Natural killer cell treated with Interleukin-12 subunit alpha and Interleukin-12 subunit beta and Interleukin-15 and Interleukin-18, amount 100 ng/mL, for 72 hours (primary cell): ENCODE data around the gene IVD. TPM values are rescaled to one million over a fixed set of nuclear protein-coding genes. Genes with fewer than 3 reads are reported as not detected.
A peak's percentile ranks its signal among the peaks of the same experiment; 100 is the strongest.
"Not testable (repeated sequence)": the region's sequence is repeated elsewhere in the genome, so short reads cannot be mapped to it uniquely, and the experiment has no call there.

Source experiments
- ATAC-seq, 2 donors: fragments of 150-1000 bp; cut with Tn5 transposase in 1 of 2; sonication (Bioruptor Pico), chemical (Tn5 transposase) in 1 of 2; 2 replicates each; pipeline ENCODE4 v1.10.0; 2021
- DNase-seq: peaks from one replicate; pipeline ENCODE4 v3.0.0; 2022; ENCODE audit warnings: low spot score
- H3K27ac Mint-ChIP-seq, 2 donors: 1 replicate in 1 of 2; 2 replicates in 1 of 2; pipeline ENCODE4 v1.8.0; 2022; ENCODE audit warnings: mixed read lengths in 2 of 2, mild to moderate bottlenecking in 1 of 2, moderate library complexity in 1 of 2
- H3K27me3 Mint-ChIP-seq, 2 donors: 1 replicate in 1 of 2; 2 replicates in 1 of 2; pipeline ENCODE4 v1.8.0; 2022; ENCODE audit warnings: mixed read lengths in 2 of 2
- H3K36me3 Mint-ChIP-seq: one replicate; pipeline ENCODE4 v1.8.0; 2022; ENCODE audit warnings: mixed read lengths
- H3K4me1 Mint-ChIP-seq, 2 donors: 1 replicate in 1 of 2; 2 replicates in 1 of 2; pipeline ENCODE4 v1.8.0; 2022; ENCODE audit warnings: low read depth in 2 of 2, mixed read lengths in 2 of 2, mild to moderate bottlenecking in 1 of 2
- H3K4me3 Mint-ChIP-seq: one replicate; pipeline ENCODE4 v1.8.0; 2022; ENCODE audit warnings: mixed read lengths
- H3K9me3 Mint-ChIP-seq: 2 replicates; pipeline ENCODE4 v1.8.0; 2022; ENCODE audit warnings: mixed read lengths
- total RNA-seq, 2 donors: library from RNA; stranded (reverse); gene quantifications; one replicate each; pipeline ENCODE4 v1.2.3, GENCODE V29; 2022

Gene IVD
- total RNA-seq, 2 donors from 2014 or later = 63.3 to 111 TPM

DNA sequence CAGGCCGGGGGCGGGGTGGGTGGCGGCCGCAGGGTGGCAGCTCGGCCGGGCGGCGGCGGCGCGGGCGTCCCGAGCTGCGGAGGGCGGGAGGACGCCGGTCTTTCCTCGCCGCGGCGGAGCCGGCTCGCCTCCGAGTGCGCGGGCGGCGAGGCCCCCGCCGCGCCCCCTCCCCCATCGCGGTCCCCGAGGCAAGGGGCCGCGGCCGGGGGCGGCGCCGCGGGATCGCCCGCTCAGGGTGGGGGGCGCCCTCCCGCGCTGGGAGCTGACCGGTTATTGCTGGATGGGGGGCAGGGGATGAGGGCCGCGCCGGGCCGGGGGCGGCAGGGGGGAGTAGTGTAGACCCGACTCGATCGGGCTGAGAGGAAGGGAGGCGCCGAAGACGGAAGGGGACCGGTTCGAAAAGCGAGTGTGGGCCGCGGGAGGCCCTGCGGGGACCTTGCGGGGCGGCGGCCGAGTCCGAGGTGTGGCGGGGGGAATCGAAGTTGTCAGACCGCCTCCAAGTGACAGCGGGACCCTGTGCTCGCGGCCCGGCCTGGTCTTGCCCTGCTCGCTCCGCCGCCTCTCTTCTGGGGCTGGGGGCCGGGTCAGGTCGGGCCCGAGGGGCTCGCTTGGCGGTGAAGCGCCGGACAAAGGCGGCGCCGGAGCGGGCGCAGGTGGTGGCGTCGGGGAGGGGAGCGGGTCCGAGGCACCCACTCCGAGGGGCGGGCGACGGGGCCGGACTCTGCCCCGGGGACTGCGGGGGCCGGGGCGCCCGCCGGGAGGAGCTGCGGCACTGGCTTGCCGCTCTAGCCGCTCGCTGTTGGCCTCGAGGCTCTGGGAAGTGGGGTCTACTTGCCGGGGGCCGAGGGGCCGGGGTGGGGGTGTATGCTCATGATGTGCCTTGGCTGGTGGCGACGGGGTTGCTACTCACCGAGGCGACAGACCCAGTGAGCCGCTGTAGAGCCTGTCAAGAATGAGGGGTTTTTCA lies 36.3 kb downstream of the IVD start:
- DNase-seq (no peak), ATAC-seq (no peak)
- H3K4me1 Mint-ChIP-seq = peaks cover 42 to 43% of the 10 kb centered on the region in 2 donors
- H3K27me3 Mint-ChIP-seq = peaks cover 0 to 16% of the 10 kb centered on the region in 2 donors
- H3K9me3 Mint-ChIP-seq = no peaks in the 10 kb centered on the region
- no peaks in the 10 kb centered on the region for H3K36me3 Mint-ChIP-seq
- peak overlapping the region; percentile 43 to 71 for H3K27ac Mint-ChIP-seq
- H3K4me3 Mint-ChIP-seq = peak overlapping the region; percentile 80

DNA sequence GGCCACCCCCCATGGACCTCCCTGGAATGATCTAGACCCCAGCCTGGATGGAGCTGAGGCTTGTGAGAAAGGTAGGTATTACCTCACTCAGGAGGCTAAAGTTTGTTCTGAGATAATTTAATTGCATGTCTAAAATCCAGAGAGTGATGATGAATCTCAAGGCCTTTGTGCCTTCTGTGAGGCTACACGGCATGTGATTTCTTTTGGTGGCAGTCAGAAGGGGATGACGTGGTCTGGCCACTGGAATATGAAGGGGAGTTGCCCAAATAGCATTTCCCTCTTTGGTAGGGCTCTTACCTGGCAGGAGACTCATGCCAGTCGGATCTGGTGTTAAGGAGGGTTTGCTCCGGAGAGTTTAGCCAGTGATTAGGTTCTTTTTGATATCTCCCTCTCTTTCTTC lies 37.7 kb downstream of the IVD start:
- Mint-ChIP-seq H3K27me3 (peaks cover 0 to 8% of the 10 kb centered on the region in 2 donors), H3K27ac (peak overlapping the region; percentile 45 to 71), H3K4me1 (peaks cover 37 to 42% of the 10 kb centered on the region in 2 donors), H3K4me3 (peak overlapping the region; percentile 80), H3K9me3 (no peaks in the 10 kb centered on the region), H3K36me3 (no peaks in the 10 kb centered on the region)
- ATAC-seq (no peak), DNase-seq (no peak)

DNA sequence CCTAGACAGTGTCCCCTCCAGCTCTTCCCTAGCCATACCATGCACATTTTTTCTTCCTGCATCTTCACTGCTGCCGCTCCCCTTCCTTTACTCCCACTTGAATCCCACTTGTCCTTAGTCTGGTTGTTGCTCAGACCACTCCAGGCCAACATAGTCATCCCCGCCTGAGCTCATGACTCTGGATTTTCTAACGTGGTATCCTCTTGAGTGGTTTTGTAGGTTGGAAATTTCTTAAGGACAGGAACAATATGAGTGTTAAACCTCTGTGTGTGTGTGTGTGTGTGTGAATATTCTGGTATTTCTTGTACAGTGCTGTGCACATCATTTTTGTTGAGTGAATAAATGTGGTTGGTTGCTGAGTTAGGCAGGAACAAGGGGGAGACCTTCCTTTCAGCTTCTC lies 38.3 kb downstream of the IVD start:
- Mint-ChIP-seq H3K4me3 (peak overlapping the region; percentile 38), H3K27ac (no peak overlapping the region), H3K27me3 (peaks cover 0 to 3% of the 10 kb centered on the region in 2 donors), H3K9me3 (no peaks in the 10 kb centered on the region), H3K36me3 (no peaks in the 10 kb centered on the region), H3K4me1 (peaks cover 37 to 42% of the 10 kb centered on the region in 2 donors)
- DNase-seq (no peak), ATAC-seq (no peak)

DNA sequence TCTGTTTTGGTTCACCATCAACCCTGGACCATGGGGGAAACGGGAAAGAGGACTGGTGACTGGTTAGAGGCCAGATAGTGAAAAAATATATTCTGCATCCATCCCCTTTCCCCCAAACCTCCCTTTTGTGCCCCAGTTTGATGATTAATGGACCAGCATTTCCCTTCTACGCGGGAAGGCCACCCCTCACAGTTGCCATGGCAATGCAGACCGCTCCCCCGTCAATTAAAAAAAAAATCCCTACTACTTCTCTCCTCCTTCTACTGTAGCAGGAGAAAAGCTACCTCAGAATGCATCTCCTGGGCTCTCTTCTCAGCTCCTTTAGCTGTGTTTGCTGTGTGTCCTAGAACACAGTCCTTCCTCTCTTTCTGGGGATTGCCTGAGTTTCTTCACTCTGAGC lies 39.1 kb downstream of the IVD start:
- DNase-seq (no peak), ATAC-seq (no peak)
- no peak overlapping the region for H3K27ac Mint-ChIP-seq
- peaks cover 0 to 2% of the 10 kb centered on the region in 2 donors for H3K27me3 Mint-ChIP-seq
- no peaks in the 10 kb centered on the region for H3K36me3 Mint-ChIP-seq
- no peak overlapping the region for H3K4me3 Mint-ChIP-seq
- no peaks in the 10 kb centered on the region for H3K9me3 Mint-ChIP-seq
- peaks cover 41 to 42% of the 10 kb centered on the region in 2 donors for H3K4me1 Mint-ChIP-seq

DNA sequence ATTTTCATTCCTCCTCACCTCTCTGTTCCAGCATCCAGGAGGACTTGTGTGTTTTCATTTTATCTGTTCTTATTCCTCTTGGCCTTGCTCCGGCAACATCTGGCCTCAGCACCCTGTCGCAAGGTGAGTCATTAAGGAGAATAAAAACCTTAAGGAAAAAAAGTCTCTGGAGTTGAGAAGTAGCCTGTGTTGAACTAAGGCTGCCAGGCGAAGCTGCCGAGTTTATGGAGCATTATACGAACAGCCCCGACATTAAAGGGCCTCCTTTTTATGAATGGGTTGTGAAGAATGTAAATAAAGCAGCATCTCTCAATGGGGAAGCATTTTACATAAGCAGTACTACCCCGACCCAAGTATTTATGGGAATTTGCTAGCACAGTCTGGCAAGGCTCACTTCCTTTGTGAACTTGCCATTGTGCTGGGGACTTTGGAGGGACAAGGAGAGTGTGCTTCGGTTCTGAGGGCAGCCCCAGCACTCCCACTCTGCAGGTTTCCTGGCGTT lies 39.9 kb downstream of the IVD start:
- Mint-ChIP-seq H3K27ac (no peak overlapping the region), H3K36me3 (no peaks in the 10 kb centered on the region), H3K4me1 (peaks cover 42 to 44% of the 10 kb centered on the region in 2 donors), H3K27me3 (no peaks in the 10 kb centered on the region), H3K4me3 (no peak overlapping the region), H3K9me3 (no peaks in the 10 kb centered on the region)
- no peak for DNase-seq
- ATAC-seq = no peak

DNA sequence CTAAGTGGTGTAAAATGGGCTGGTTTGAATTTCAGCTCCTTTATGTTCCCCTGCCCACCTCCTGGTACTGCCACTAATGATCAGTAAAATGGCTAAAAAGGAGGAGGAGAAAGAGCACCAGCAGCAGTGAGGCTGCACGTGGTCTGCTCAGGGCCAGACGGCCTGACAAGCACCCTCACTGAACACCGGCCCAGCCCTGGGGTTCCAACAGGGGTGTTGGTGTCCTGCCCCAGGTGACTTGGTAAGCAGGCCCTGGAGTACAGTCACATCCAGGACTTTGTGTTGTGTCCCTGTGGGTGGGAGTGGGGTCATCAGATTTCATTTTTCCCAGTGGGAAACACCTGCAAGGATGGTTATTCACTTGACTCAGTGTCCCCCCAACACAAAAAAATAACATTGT lies 40.5 kb downstream of the IVD start:
- ATAC-seq (no peak), DNase-seq (no peak)
- Mint-ChIP-seq H3K27ac (no peak overlapping the region), H3K4me3 (no peak overlapping the region), H3K4me1 (peaks cover 43 to 46% of the 10 kb centered on the region in 2 donors), H3K27me3 (no peaks in the 10 kb centered on the region), H3K9me3 (no peaks in the 10 kb centered on the region), H3K36me3 (no peaks in the 10 kb centered on the region)

DNA sequence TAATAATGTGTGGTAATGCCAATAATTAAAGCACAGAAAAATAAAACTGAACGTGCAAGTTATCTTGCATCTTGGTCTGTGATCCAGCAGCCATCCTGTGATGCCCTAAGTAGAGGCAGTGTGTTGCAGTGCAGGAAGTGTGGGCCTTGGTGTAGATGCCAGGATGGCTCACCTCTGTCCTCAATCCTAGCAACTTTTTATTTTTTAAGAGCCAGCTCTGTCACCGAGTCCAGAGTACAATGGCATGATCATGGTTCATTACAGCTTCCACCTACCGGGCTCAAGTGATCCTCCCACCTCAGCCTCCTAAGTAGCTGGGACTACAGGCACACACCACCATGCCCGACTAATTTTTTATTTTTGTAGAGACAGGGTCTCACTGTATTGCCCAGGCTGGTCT lies 42.8 kb downstream of the IVD start:
- Mint-ChIP-seq H3K4me1 (peaks cover 54 to 61% of the 10 kb centered on the region in 2 donors), H3K36me3 (no peaks in the 10 kb centered on the region), H3K27me3 (no peaks in the 10 kb centered on the region), H3K4me3 (no peak overlapping the region), H3K9me3 (no peaks in the 10 kb centered on the region), H3K27ac (no peak overlapping the region)
- DNase-seq (peak; percentile 38), ATAC-seq (no peak)

DNA sequence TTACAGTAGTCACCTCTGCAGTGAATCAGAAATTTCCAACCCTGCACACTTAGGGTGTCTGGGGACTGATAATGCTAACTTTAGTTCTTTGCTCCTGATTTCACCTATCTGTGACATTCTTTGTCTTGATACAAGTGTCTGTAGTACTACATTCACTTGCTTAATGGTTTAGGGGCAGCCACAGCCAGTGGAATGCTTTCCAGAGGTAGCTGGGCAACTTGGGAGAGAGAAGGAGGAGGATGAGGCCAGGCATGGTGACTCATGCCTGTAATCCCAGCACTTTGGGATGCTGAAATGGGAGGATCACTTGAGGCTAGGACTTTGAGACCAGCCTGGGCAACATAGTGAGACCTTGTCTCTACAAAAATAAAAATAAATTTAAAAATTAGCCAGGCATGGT lies 43.7 kb downstream of the IVD start:
- H3K27me3 Mint-ChIP-seq = no peaks in the 10 kb centered on the region
- H3K27ac Mint-ChIP-seq = peak overlapping the region; percentile 40 to 50
- no peaks in the 10 kb centered on the region for H3K36me3 Mint-ChIP-seq
- H3K9me3 Mint-ChIP-seq = no peaks in the 10 kb centered on the region
- H3K4me3 Mint-ChIP-seq = no peak overlapping the region
- DNase-seq = no peak
- ATAC-seq = no peak
- H3K4me1 Mint-ChIP-seq = peaks cover 54 to 61% of the 10 kb centered on the region in 2 donors

DNA sequence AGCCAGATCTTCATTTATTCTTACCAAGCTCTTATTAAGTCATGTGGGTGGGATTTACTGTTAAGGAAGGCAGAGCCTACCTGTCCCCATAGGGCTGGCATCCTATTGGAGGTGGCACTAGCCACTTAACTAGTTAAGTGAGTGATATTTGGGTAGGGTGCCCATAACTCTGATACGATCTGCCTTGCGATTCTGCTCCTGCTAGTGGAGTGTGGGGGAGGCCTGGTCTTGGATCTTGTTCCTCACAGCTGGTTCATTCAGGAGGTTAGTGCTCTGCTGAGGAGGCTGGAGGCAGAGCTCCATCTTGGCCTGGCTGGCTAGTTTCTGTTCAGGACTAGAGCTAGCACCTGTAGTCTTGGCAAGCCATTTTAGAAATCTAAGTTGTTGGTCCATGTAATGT lies 44.5 kb downstream of the IVD start:
- DNase-seq (peak; percentile 8), ATAC-seq (no peak)
- Mint-ChIP-seq H3K27me3 (no peaks in the 10 kb centered on the region), H3K4me3 (no peak overlapping the region), H3K36me3 (no peaks in the 10 kb centered on the region), H3K9me3 (no peaks in the 10 kb centered on the region), H3K4me1 (peaks cover 54 to 59% of the 10 kb centered on the region in 2 donors), H3K27ac (peak overlapping the region; percentile 40 to 50)

DNA sequence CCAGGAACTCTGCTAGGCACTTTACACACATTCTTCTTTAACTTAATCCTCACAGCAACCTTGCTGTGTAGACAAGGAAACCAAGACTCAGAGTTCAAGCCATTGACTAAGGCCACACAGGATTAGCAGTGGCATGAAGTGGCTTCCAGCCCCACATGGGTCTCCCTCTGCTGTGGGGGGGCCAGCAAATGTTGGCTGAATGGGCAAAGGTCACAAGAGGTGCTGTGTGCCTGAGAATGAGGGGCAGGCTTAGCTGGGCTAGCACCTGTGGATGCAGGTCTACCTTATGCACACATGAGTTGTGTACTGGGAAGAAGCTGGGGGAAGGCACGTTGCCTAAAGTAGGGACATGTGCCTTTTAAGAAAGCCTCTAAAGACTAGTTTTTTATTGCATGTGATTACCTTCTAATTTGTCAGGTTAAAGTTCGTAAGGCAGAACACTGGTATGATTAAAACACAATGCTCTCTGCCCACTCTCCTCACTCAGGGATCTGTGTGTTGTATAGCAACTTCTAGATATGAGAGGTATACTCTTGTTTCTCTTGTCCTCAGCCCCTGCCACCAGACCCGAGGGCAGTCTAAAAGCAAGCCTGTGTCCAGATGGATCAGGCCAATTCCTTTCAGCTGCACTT lies 46.0 kb downstream of the IVD start:
- Mint-ChIP-seq H3K27ac (peak overlapping the region; percentile 81 to 86), H3K36me3 (no peaks in the 10 kb centered on the region), H3K9me3 (no peaks in the 10 kb centered on the region), H3K4me1 (peaks cover 55 to 63% of the 10 kb centered on the region in 2 donors), H3K27me3 (no peaks in the 10 kb centered on the region), H3K4me3 (peak overlapping the region; percentile 78)
- DNase-seq (no peak), ATAC-seq (no peak)

DNA sequence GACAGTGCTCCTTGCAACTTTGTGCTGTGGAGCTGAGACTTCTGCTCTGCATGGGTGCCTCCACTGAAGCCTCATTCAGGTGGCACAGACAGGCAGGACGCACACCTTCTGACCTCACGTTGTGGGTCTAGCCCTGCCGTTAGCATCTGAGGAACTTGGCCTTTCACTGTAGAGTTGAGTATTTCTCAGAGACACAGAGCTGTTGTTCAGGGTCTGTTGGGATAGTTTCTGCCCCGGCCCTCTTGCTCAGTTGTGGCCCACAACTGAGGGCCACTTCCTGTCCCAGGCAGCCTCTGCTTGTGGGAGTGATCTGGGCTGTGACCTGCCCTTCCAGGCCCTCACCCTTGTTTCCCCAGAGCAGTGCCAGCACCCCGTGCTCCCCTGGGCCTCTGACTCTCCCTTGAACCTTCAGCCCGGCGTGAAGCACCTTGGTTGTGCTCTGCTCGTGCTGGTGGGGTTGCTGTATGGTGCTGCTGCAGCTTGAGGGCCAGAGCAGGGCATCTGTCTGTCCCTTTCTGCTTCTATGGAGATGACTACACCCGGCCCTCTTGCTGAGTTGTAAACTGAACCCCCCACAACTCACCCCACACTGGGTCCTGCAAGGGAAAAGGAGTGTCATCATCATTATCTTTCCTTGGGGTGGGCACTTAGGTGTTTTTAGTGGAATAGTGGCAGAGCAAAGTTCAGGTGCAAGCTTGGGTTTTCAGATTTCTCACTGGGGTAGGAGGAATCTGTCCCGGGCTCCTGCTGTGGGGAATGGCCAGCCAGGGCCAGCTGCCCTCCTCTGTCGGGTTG lies 46.9 kb downstream of the IVD start:
- Mint-ChIP-seq H3K4me3 (peak overlapping the region; percentile 78), H3K27me3 (no peaks in the 10 kb centered on the region), H3K27ac (peak overlapping the region; percentile 81 to 86), H3K4me1 (peaks cover 59 to 63% of the 10 kb centered on the region in 2 donors), H3K36me3 (no peaks in the 10 kb centered on the region), H3K9me3 (no peaks in the 10 kb centered on the region)
- ATAC-seq (peak; percentile 76 to 80), DNase-seq (no peak)

DNA sequence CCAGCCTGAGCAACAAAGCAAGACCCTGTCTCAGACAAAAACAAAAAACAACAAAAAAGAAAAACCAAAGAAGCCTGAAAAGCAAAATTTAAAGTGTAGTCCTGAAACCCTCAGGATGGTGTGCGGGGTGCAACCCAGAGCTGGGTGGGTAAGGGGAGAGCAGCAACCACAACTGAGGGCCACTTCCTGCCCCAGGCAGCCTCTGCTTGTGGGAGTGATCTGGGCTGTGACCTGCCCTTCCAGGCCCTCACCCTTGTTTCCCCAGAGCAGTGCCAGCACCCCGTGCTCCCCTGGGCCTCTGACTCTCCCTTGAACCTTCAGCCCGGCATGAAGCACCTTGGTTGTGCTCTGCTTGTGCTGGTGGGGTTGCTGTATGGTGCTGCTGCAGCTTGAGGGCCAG lies 48.3 kb downstream of the IVD start:
- H3K4me1 Mint-ChIP-seq = peaks cover 59 to 63% of the 10 kb centered on the region in 2 donors
- H3K27ac Mint-ChIP-seq = peak overlapping the region; percentile 81 to 86
- ATAC-seq (peak; percentile 74 to 78), DNase-seq (peak; percentile 55)
- H3K36me3 Mint-ChIP-seq, H3K27me3 Mint-ChIP-seq, H3K9me3 Mint-ChIP-seq: not testable (repeated sequence)
- H3K4me3 Mint-ChIP-seq = peak overlapping the region; percentile 78

DNA sequence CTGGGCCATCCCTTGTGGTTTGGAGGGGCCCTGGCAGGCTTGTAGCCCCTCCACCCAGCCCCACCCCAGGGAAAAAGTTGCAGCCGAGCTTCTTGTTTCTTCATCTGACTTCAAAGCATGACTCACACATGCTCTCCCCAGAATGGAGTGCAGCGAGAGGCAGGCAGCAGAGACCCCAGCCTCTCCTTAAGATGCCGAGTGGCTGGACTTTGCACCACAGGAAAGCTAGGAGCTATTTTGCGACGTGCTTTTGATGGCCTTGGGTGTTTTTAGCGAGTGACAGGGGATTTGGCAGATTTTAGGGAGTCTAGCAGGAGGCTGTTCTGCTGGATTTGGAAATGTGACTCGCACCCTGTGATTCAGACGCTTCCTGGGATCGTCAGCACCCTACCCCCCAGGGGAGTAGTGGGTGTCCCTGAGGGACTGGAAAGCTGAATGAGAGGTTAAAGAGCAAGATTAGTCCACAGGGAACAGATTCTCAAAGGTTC lies 49.4 kb downstream of the IVD start:
- DNase-seq (no peak), ATAC-seq (no peak)
- Mint-ChIP-seq H3K4me1 (peaks cover 57 to 58% of the 10 kb centered on the region in 2 donors), H3K27me3 (no peaks in the 10 kb centered on the region), H3K4me3 (peak overlapping the region; percentile 78), H3K36me3 (no peaks in the 10 kb centered on the region), H3K9me3 (no peaks in the 10 kb centered on the region), H3K27ac (peak overlapping the region; percentile 81 to 86)
